H1 (cell line): ENCODE data around the gene AK5. TPM values are rescaled to one million over a fixed set of nuclear protein-coding genes. Genes with fewer than 3 reads are reported as not detected.

Source experiments
- CTCF ChIA-PET: fragments of 300-600 bp; sonication (Branson Sonifier 250); formaldehyde crosslinking; loops from one replicate; lab custom pipeline; 2021; ENCODE audit not compliant: partially characterized antibody; lab: Charles Lee
- POLR2A ChIA-PET: fragments of 300-600 bp; sonication (Branson Sonifier 250); formaldehyde crosslinking; loops from one replicate; lab custom pipeline; 2021; ENCODE audit warnings: inconsistent platforms; ENCODE audit not compliant: partially characterized antibody; lab: Charles Lee
- DNase-seq, 2 experiments: peaks; one replicate each; pipeline versions ENCODE4 v3.0.0 to v3.0.0-alpha.2; 2010 to 2022; ENCODE audit warnings: low spot score in 2 of 2, low read depth in 1 of 2, mixed read lengths in 1 of 2
- FAIRE-seq: peaks from 2 replicates; lab custom pipeline; 2011; peaks lifted over from hg19 to GRCh38; lab: Jason Lieb, UNC
- H2AFZ ChIP-seq: 2 replicates; pipeline ENCODE4 v1.8.1; 2012; ENCODE audit warnings: low read length, inconsistent platforms
- H2AK5ac ChIP-seq: 2 replicates; pipeline ENCODE4 v1.6.1; 2013; ENCODE audit warnings: low read depth, low read length
- H2BK120ac ChIP-seq: replicated peaks from 2 replicates; pipeline ENCODE3; 2013; ENCODE audit warnings: low read depth, low read length, inconsistent platforms
- H2BK12ac ChIP-seq: 2 replicates; pipeline ENCODE4 v1.6.1; 2013; ENCODE audit warnings: low read depth, low read length
- H2BK15ac ChIP-seq: 2 replicates; pipeline ENCODE4 v1.6.1; 2013; ENCODE audit warnings: low read length
- H2BK20ac ChIP-seq: 2 replicates; pipeline ENCODE4 v1.6.1; 2013; ENCODE audit warnings: low read length
- H2BK5ac ChIP-seq: 2 replicates; pipeline ENCODE4 v1.6.1; 2013; ENCODE audit warnings: low read depth, low read length
- H3K14ac ChIP-seq: 2 replicates; pipeline ENCODE4 v1.6.1; 2013; ENCODE audit warnings: inconsistent platforms; ENCODE audit not compliant: insufficient read length
- H3K18ac ChIP-seq: 2 replicates; pipeline ENCODE4 v1.6.1; 2013; ENCODE audit warnings: low read length; ENCODE audit errors: extremely low read depth
- H3K23ac ChIP-seq: 2 replicates; pipeline ENCODE4 v1.6.1; 2013; ENCODE audit warnings: inconsistent platforms; ENCODE audit not compliant: insufficient read length
- H3K23me2 ChIP-seq: 2 replicates; pipeline ENCODE4 v1.6.1; 2013; ENCODE audit warnings: low read depth, low read length
- H3K27ac ChIP-seq: 2 replicates; pipeline ENCODE4 v1.6.1; 2011; ENCODE audit warnings: low read depth, low read length, inconsistent platforms
- H3K27me3 ChIP-seq, 4 experiments: replicated peaks in 1 of 4; 1 replicate in 1 of 4; 2 replicates in 3 of 4; pipeline versions ENCODE4 v1.6.1 to v1.8.1; 2011 to 2013; ENCODE audit warnings: low read length in 3 of 4, mild to moderate bottlenecking in 3 of 4, inconsistent platforms in 2 of 4, mixed read lengths in 2 of 4, moderate library complexity in 1 of 4; ENCODE audit not compliant: control insufficient read depth in 3 of 4, insufficient read depth in 3 of 4; ENCODE audit errors: extremely low read depth in 1 of 4
- H3K36me3 ChIP-seq, 4 experiments: 2 replicates each; pipeline versions ENCODE4 v1.6.1 to v1.8.1; 2011 to 2013; ENCODE audit warnings: mild to moderate bottlenecking in 4 of 4, low read length in 3 of 4, moderate library complexity in 2 of 4, control low read depth in 1 of 4, inconsistent platforms in 1 of 4; ENCODE audit not compliant: insufficient read depth in 4 of 4, control insufficient read depth in 2 of 4
- H3K4ac ChIP-seq: replicated peaks from 2 replicates; pipeline ENCODE3; 2013; ENCODE audit warnings: low read length, low read depth, mixed read lengths, inconsistent platforms; ENCODE audit not compliant: insufficient read length
- H3K4me1 ChIP-seq, 4 experiments: replicated peaks in 1 of 4; 1 replicate in 1 of 4; 2 replicates in 3 of 4; pipeline versions ENCODE4 v1.6.1 to v1.8.1; 2011 to 2013; ENCODE audit warnings: low read length in 3 of 4, inconsistent platforms in 2 of 4, mixed read lengths in 1 of 4; ENCODE audit not compliant: insufficient read depth in 4 of 4, control insufficient read depth in 3 of 4
- H3K4me2 ChIP-seq, 2 experiments: 2 replicates each; pipeline versions ENCODE4 v1.6.1 to v1.8.1; 2011 to 2013; ENCODE audit warnings: low read depth in 2 of 2, low read length in 2 of 2, control low read depth in 1 of 2, inconsistent platforms in 1 of 2, mild to moderate bottlenecking in 1 of 2; ENCODE audit not compliant: insufficient read depth in 1 of 2
- H3K4me3 ChIP-seq, 4 experiments: fragments of 200-600, 300-600 bp in 1 of 4; sonication (generic), shearing (Covaris generic), sonication (Bioruptor Twin) in 1 of 4; 2 replicates each; pipeline versions ENCODE4 v1.5.1 to v1.8.1; 2011 to 2016; ENCODE audit warnings: low read length in 4 of 4, low read depth in 3 of 4, control low read depth in 2 of 4, inconsistent platforms in 2 of 4, mild to moderate bottlenecking in 2 of 4, mixed read lengths in 1 of 4, moderate library complexity in 1 of 4; ENCODE audit not compliant: insufficient read depth in 2 of 4; ENCODE audit errors: extremely low read depth in 1 of 4
- H3K56ac ChIP-seq: replicated peaks from 2 replicates; pipeline ENCODE3; 2013; ENCODE audit warnings: low read depth, mild to moderate bottlenecking, mixed read lengths, low read length, inconsistent platforms; ENCODE audit not compliant: insufficient read length
- H3K79me1 ChIP-seq: 2 replicates; pipeline ENCODE4 v1.6.1; 2013; ENCODE audit warnings: low read depth, low read length, control low read depth
- H3K79me2 ChIP-seq, 2 experiments: 2 replicates each; pipeline versions ENCODE4 v1.6.1 to v1.8.1; 2012 to 2013; ENCODE audit warnings: low read length in 2 of 2, mild to moderate bottlenecking in 2 of 2, inconsistent platforms in 1 of 2; ENCODE audit not compliant: insufficient read depth in 2 of 2, control insufficient read depth in 1 of 2
- H3K9ac ChIP-seq, 4 experiments: replicated peaks in 1 of 4; 1 replicate in 1 of 4; 2 replicates in 3 of 4; pipeline versions ENCODE4 v1.6.1 to v1.8.1; 2011 to 2013; ENCODE audit warnings: low read depth in 3 of 4, low read length in 3 of 4, control low read depth in 2 of 4, mild to moderate bottlenecking in 2 of 4, moderate library complexity in 2 of 4, inconsistent platforms in 1 of 4; ENCODE audit errors: extremely low read depth in 1 of 4
- H3K9me3 ChIP-seq, 2 experiments: 2 replicates each; pipeline versions ENCODE4 v1.6.1 to v1.8.1; 2012 to 2013; ENCODE audit warnings: mild to moderate bottlenecking in 2 of 2, moderate library complexity in 2 of 2, control low read depth in 1 of 2, inconsistent platforms in 1 of 2, low read depth in 1 of 2, low read length in 1 of 2, mixed read lengths in 1 of 2; ENCODE audit not compliant: insufficient read depth in 2 of 2
- H4K20me1 ChIP-seq, 2 experiments: replicated peaks in 1 of 2; 2 replicates each; pipeline versions ENCODE3 to v1.8.1; 2011 to 2013; ENCODE audit warnings: inconsistent platforms in 2 of 2, low read length in 2 of 2, mild to moderate bottlenecking in 1 of 2; ENCODE audit not compliant: insufficient read depth in 2 of 2, control insufficient read depth in 1 of 2
- H4K5ac ChIP-seq: 2 replicates; pipeline ENCODE4 v1.6.1; 2013; ENCODE audit warnings: low read length, low read depth, mixed read lengths, inconsistent platforms; ENCODE audit not compliant: insufficient read length
- H4K8ac ChIP-seq: 2 replicates; pipeline ENCODE4 v1.8.0; 2013; ENCODE audit warnings: mild to moderate bottlenecking, moderate library complexity, low read length, inconsistent platforms; ENCODE audit not compliant: insufficient read depth; ENCODE audit errors: extremely low read depth
- H4K91ac ChIP-seq: replicated peaks from 2 replicates; pipeline ENCODE3; 2013; ENCODE audit warnings: low read length, mixed read lengths, inconsistent platforms; ENCODE audit not compliant: insufficient read length
- CBX5 ChIP-seq: fragments of 300-800, 300-1000 bp; sonication (generic); IDR thresholded peaks from 2 replicates; pipeline ENCODE4 v1.7.1; 2016; ENCODE audit warnings: antibody characterized with exemption, low read length, low read depth
- RBBP5 ChIP-seq: IDR thresholded peaks from 2 replicates; pipeline ENCODE4 v1.7.1; 2012; ENCODE audit warnings: low read depth, mild to moderate bottlenecking, inconsistent platforms, low read length, moderate library complexity, borderline replicate concordance
- SAP30 ChIP-seq: fragments of 300-600 bp; sonication (generic); IDR thresholded peaks from 2 replicates; pipeline ENCODE4 v1.7.1; 2012; ENCODE audit warnings: low read length, moderate library complexity, mild to moderate bottlenecking, inconsistent platforms; ENCODE audit not compliant: insufficient read depth, insufficient replicate concordance
- SUZ12 ChIP-seq: fragments of 200-600 bp; sonication (generic); IDR thresholded peaks from 2 replicates; pipeline ENCODE4 v1.6.1; 2012; ENCODE audit warnings: mild to moderate bottlenecking, inconsistent platforms, low read length, moderate library complexity, mixed read lengths
- WGBS, 2 experiments: shearing (Covaris generic) in 1 of 2; methylation state at CpG; one replicate each; pipeline versions ENCODE4 v1.1.6 to v1.1.7; 2013 to 2015; ENCODE audit warnings: low lambda C conversion rate in 2 of 2, mixed read lengths in 2 of 2, inconsistent platforms in 1 of 2, low coverage in 1 of 2, missing lambda C conversion rate in 1 of 2; ENCODE audit not compliant: insufficient replicate concordance in 2 of 2, insufficient coverage in 1 of 2, insufficient read length in 1 of 2; ENCODE audit errors: extremely low coverage in 1 of 2, missing lambda C conversion rate in 1 of 2; 5-methylcytosine and 5-hydroxymethylcytosine counted together
- polyA plus RNA-seq, 7 experiments: library from polyadenylated mRNA; depleted of rRNA in 3 of 7; stranded (reverse) in 5 of 7; unstranded in 2 of 7; fragments of >200 nt in 5 of 7; fragments of 200-250 nt in 2 of 7; gene quantifications; 1 replicate in 5 of 7; 2 replicates in 1 of 7; 4 replicates in 1 of 7; pipeline versions ENCODE4 v1.2.1 to v1.2.3, GENCODE V29; 2011 to 2013; ENCODE audit warnings: missing spikeins in 2 of 7, mixed read lengths in 2 of 7
- total RNA-seq: library from RNA; stranded (reverse); fragmentation: NEBNext Ultra II Directional; extraction: Animal tissue kit (Norgen Biotek cat#: 25700); gene quantifications from 2 replicates; pipeline ENCODE4 v1.2.1, GENCODE V29; 2021

The AK5 gene
- total and polyA plus RNA-seq, 2 of the 8 experiments (the other 6 are each of a cell fraction or from before 2014, with no cell fraction given) = 2.0 to 7.1 TPM

GRCh38 chr1:77546890-77547289 lies 265.1 kb downstream of the AK5 start:
- Histone ChIP-seq H3K36me3 (no peaks in the 10 kb centered on the region), H3K9me3 (no peaks in the 10 kb centered on the region), H2BK120ac (no peak overlapping the region), H3K23ac (no peak overlapping the region), H3K4me1 (no peaks in the 10 kb centered on the region), H3K4ac (no peak overlapping the region), H4K20me1 (no peaks in the 10 kb centered on the region), H3K27ac (no peak overlapping the region), H3K56ac (no peak overlapping the region), H3K4me3 (no peak overlapping the region), H2BK12ac (no peak overlapping the region), H3K79me1 (no peaks in the 10 kb centered on the region), H3K9ac (no peak overlapping the region), H2AK5ac (no peak overlapping the region), H4K5ac (no peak overlapping the region), H3K14ac (no peak overlapping the region), H4K8ac (no peak overlapping the region), H3K27me3 (peaks cover 0 to 1% (median 0%) of the 10 kb centered on the region in 4 experiments; a peak in 1 of 7 replicates), H3K18ac (no peak overlapping the region), H2BK5ac (no peak overlapping the region), H2BK15ac (no peak overlapping the region), H2BK20ac (no peak overlapping the region), H3K4me2 (no peak overlapping the region), H2AFZ (no peak overlapping the region), H4K91ac (no peak overlapping the region), H3K79me2 (no peaks in the 10 kb centered on the region), H3K23me2 (no peaks in the 10 kb centered on the region)
- TF ChIP-seq CBX5 (no peak), RBBP5 (no peak), SAP30 (no peak), SUZ12 (no peak)
- 88% methylated on average over 3 of the region's 3 CpGs; no CpG with 5 or more reads in 1 of the 2 experiments for WGBS, 2 experiments
- FAIRE-seq = no peak
- CTCF ChIA-PET = interaction anchor here (0.6 to 1.2 kb wide), 2 partner anchors 10 to 233 kb away, joined by 3 read pairs; no protein-coding TSS in a partner anchor
- no peak for DNase-seq
- POLR2A ChIA-PET = interaction anchor here (0.7 kb wide), 1 partner anchor 29 kb away, joined by 3 read pairs; no protein-coding TSS in a partner anchor
